GM21529 (cell line): ENCODE measurements around the gene ST3GAL6.

Experiments
- ATAC-seq: cut with Tn5 transposase; IDR thresholded peaks from one replicate; pipeline ENCODE4 v1.9.1; 2021; ENCODE audit not compliant: unreplicated experiment

Gene ST3GAL6

DNA sequence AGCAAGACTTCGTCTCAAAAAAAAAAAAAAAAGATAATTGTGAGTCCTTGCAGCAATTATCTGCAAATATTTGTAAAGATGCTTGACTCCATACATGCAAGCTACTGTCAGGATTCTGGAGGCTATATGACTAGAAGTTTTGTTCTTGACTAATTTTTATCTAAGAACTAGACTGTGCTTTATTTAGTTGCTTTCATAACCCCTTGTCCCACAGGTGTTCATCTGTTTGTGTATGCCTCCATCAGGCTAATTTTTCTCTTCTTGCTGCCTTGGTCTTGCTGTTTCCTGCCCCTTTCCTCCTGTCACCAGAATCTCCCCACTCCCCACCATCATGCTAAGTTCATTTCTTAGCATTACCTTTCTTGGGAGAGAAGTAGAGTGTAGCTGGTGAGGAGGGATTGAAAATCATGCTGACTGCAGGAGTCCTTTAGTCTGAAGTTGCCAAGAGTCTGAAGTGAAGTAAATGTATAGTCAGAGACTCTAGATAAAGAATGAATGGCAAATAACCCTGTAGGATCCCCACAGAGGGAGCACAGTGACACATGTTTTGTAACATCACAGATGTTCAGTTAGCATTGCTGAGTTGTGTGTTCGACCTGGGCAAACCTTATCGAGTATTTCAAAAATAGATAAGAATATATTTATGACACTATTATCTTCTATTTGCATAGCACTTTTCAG is 12.5 kb downstream of the ST3GAL6 start:
- no peak for ATAC-seq

DNA sequence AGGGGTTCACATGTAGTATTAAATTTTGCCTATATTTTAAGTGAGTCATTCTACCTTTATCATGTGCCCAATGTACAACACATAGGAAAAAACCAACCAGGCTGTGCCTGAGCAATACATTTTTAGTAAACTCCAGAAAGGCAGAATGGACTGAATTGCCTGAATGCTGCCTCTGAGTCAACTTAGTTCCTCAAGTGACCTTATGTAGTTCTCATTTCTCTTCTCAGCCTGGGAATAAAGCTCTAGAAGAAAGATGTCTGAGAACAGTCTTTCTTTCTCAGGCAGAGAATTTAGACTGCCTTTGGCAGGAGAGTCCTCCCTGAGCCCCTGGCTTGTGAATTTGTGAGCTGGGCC is 13.0 kb downstream of the ST3GAL6 start:
- ATAC-seq, result no peak

DNA sequence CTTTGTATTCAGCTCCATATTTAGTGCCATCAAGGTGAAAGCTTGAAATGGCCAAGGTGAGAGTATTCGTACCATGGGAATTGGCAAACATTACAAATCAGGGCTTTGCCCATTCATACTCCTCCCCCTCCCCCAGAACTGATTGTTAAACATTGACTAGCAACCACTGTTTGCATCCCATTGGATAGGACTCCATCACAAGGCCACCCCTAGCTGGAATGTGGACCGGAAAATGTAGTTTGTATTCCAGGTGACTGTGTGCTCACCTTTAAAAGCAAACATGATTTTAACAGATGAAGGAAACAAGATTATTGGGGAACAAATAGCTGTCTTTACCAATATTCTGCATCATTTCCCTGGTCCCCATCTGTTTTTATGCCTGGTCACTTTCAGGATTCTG is 14.1 kb downstream of the ST3GAL6 start:
- no peak for ATAC-seq

DNA sequence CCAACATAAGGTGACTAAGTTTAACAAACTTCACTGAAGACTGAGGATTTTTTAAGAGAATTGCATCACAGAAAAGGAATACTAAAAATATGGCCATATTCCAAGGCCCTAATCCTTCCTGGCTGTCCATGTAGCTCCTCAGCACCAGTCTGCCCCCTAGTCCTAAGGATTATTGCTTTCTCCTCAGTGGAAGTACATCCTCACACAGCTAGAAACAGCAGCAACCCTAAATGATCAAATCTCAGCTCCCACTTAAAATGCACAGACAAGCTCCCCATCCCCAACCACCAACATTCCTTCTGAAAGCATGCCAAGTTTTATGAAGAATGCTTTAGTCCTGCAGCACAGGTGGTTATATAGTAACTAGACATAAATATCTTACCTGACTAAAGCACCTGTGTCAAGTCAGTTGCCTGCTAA is 14.7 kb downstream of the ST3GAL6 start:
- no peak for ATAC-seq

DNA sequence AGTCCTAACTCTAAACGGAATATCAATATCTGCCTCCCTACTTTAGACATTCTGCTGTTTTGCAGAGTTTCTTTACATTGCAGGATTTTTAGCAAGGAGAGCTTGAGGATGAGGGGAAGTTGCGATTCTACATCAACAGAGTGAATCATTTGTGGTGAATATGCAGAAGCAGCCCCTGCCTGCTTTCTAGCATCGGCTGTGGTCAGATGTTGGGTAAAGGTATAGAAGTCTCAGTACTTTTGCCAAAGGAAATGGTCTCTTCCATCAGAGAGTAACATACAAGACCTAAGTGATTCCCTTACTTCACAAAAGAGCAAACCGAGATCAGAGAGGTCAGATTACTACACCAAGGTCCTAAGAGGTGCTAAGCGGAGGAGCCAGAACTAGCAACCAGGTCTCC is 15.2 kb downstream of the ST3GAL6 start:
- no peak for ATAC-seq

DNA sequence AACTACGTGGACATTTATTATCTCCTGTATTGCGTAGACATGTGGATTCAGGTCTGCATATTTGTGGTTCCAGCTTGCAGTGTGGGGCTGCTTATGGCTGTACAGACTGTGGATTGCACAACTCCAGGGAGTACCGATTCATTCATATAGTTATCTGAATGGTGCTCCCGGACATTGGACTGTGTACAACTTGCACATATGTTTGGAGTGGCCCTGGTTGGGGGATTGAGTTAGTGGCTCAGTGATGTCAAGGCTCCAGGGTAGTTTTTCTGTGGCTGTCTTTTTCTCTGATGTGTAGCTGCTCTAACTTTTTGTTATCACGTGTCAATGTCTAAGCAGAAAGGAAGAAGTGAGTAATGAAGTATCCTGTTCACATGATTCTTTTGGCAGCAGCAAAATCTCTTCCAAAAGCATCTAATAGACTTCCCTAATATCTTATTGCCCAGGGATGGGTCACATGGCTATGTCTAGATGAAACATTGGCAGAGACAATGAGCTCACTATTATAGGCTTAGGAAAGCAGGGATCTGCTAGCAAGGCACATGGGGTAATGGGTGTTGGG is 15.8 kb downstream of the ST3GAL6 start:
- ATAC-seq, result no peak

DNA sequence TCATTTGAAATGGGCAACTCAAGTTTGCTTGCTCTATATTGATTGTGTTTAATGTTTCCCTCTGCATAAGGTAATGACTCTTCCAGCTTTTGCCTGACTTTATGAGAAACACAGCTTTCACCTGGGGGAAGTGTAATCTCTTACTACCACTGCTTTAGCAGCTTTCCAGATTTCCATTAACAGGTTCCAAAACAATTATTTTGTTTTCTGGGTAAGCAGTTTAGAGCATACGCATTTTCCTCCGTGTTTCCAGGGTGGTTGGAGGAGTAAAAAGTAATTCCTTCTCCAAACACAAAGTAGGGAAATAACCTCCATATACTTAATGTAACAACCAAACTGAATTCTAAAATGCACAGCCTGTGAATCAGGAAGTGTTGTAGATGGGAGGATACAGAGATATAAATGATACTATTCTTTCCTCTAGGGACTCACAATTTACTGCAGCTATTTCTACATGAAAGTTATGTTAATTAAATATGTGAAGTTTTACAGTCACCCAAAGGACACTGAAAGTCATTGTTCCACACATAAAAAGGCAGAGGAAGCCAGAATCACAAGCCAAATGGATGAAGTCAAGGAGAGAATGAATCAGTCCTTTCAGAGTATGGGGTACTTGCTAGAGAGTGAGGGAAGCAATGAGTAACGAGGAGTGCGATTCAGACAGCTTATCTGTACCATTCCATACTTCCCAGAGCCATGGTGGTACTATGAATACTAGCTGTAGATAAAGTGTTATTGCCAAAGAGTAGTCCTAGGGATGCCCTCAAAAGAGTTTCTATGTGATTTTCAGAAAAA is 16.6 kb downstream of the ST3GAL6 start:
- ATAC-seq, result no peak

DNA sequence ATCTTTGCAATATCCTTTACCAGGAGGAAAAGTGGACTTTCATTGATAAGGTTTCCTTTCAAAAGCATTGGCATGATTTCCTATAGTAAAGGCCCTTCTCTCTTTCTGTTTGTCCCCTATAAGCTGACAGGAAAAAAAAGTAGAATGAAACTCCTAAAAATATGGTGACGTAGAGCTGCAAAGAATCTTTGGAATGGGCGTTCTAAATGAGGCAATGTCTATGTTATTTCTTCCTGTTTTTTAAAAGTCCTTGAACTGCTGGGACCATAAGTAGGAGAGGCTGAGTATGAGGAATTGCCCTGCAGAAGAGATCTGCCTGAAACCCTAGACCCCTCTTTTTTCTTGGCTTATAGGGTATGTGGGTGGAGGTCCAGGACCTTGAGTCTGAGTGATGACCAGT is 17.2 kb downstream of the ST3GAL6 start:
- ATAC-seq, result no peak

DNA sequence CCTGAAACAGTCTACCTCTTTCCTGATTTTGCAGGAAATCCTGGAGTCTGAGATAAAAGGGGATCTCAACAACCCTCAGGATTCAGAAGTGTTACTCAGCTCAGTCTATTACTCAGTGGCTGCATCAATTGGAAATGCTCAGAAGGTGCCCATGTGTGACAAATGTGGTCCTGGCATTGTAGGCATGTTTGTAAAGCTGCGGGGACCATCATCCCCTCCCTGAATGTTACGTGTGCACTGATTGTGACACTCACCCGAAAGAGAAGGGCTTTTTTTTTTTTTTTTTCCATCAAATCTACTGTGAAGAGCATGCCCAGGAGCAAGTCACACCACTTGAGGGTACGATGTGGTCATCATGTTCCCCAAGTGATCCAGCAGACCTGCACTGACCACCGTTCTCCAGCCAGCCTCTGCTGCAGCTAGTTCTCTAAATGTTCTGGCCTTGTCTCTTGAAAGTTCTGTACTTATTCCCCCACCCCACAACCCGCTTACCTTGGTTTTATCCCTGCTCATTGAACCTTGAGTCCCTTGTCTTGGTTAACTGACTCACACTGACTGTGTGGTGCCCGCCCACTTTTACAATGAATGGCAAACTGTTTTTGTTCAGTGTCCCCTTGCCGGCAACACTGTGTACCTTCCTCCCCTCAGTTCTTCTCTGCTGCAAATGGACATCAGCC is 19.8 kb downstream of the ST3GAL6 start:
- ATAC-seq, result no peak

DNA sequence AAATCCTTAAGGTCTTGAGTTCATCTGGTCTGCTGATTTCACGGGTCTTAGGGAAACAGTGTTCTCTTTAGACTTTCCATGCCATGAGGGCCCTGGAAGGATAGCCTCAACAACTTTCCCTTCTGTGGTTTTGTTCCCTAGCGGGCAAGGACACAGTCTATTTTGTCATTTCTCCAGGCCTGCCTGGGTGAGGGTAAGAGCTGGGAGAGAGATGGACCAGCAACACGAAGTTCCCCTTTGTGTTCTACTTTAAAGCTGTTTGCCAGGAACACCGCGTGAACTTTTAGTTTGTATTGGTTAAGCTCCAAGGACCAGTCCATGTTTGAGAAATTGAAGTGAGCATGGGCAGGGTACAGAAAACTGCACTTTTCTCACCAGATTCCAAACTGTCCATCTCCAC is 20.9 kb downstream of the ST3GAL6 start:
- ATAC-seq, result no peak

DNA sequence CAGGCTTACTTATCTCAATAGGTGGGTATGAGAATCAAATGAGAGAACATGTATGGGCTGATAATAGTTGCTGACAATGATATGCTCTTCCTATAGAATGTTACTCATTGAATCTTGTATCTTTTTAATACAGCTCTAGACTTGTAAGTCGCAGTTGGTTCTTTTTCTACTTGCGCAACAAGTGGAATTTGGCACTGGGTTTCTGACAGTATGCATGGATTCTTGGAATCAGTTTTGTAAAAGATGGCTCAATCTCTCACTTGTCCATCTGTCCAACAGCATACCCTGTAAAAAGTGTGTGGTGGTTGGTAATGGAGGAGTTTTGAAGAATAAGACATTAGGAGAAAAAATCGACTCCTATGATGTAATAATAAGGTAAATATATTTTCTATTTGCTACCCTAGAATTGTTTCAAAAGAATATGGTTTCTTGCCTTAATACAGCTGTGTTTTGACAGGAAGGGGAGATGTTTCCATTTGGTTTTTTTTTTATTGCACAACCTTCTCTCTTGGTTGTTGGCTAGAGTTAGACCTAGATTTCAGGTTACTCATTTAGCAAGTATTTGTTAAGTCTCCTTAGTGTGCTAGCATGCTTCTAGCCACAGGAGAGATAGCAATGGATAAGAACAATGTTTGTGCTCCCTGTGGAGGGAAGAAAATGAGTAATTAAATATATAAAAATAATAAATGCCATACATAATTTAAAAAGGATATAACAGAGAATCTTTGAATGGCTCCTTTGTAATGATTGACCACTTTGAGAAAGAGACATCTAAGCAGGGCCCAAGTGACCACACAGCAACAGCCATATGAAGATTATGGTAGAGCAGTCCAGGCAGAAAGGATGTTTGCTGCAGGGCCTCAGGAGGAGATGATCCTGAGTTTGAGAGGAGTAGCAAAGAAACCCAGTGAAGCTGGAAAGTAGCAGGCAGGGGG is 21.8 kb downstream of the ST3GAL6 start:
- no peak for ATAC-seq

DNA sequence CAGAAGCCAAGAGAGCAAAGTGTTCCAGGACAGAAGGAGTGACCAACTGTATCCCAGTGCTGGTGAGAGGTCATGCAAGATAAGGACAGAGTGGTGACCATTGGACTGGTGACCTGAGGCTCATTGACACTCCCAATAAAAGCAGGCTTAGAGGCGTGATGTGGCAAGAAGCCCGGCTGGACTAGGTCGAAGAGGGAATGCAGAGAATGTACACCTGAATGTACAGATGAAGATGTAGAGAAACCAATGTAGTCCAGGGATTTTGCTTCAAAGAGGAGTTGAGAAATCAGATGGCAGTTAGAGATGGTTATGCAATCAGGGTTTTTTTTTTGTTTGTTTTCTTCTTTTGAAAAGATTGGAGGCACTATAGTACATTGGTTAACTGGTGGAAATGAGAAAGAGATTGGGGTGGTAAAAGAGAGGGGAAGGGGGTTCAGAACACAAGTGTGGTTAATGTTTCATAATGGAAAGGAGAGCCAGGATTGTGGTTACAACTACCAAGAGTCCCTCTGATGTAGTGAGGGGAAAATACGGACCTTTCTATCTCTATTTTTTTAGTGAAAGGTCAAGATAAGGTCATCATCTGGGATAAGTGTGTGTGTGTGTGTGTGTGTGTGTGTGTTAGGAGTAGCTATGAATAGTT is 23.3 kb downstream of the ST3GAL6 start:
- no peak for ATAC-seq

DNA sequence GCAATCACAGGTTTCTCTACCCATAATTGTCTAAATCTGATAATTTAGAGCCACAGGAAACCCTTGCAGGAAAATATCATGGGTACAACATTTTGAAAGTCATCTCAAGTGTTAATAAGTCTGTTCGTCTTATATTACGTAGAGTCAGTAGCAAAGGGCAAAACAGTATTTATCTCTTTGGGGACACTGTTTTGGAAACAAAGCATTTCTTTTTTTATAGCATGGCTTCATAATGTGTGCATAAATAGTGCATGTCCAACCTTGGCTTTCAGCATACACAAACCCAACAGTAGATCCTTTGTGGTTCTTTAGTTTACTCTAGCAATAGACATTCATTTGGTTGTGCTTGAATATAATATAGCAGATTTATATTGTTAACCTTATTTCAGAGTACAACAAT is 24.0 kb downstream of the ST3GAL6 start:
- ATAC-seq, result no peak

DNA sequence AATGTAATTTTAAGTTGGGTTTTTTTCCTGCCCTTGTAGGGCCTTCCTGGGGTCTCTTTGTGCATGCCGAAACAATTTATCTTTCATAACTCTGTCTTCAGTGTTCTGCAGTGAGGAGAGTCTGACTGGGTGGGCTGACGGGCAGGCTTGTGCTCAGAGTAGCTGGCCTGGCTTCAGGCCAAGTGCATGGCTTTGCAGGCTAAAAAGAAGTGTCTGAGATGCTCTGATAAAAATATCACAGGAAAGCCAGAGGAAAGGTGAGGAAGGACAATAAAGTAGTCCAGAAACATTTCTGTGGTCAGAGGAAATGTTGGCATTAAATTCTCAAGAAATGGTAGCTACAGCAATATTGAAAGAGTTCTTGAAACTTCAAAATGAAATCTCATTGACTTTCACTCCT is 25.5 kb downstream of the ST3GAL6 start:
- ATAC-seq, result no peak

DNA sequence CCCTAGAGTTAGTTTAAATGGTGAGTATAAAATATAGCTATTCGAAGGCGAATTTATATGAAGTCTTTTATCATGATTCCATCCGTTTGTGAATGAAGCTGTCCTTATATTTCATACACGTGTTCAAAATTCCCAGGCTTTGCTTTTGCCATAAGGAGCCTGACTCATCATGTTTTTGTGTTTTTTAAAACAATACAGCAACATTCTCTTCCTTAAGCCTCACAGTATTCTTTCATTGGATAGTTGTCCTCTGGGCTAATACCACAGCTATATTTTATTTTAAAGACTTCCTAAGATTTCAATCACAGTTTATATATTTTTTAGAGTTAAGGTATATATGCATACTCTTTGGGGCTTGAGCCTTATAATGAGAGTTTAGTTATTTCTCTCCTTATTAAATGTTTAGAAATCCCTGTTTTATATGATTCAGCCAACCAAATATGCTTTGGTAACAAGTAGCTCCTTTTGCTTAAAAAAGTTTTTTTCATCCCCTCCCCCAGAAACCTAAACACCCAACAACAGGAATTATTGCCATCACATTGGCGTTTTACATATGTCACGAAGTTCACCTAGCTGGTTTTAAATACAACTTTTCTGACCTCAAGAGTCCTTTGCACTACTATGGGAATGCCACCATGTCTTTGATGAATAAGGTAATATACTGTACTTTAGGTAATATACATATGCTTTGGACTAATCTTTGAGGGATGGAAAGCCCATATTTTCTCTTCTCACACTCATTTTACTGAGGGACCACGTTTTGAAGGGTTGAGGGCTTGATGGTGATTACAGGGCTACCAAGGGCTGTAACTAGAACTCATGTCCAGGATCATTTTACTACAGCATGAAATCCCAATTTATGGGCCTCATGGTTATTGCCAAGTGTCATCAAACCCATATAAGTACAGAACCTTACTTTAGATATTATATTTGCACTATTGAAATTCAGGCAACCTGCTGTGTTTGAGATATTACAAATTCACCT is 28.5 kb downstream of the ST3GAL6 start:
- ATAC-seq, result no peak

DNA sequence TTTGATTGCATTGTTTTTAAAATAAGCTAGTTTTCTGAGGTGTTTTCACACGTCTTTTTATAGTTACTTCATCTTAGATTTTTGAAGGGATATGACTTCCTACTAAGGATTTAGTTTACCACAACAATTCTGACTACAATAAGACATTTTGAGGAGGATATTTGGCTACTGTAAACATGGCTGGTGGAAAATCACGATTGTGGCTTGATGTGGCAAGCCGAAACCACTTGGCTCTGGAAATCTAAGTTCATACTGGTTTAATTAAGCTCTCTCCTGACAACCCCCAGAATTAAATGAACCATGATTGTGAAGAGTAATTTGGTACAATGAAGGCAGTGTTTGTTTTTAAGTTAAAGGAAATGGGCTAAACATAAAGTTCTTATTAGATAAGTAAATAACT is 30.8 kb downstream of the ST3GAL6 start:
- ATAC-seq, result no peak

DNA sequence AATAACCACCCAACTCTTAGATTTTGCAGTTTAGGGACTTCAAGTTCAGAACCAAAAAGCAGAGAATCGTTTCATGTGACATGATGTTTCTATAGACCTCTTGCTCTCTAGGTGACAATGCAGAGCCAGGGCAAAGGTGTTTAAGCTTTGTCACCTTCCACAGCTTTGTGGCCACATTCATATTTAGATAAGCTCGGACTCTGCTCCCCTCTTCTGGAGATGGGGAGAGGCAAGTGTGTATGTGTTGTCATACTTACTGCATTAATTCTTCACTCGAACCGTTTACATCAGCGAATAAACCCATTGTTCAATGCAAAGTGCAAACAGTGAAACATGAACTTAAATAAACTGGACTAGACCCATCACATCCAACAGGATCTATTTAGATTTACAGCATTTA is 33.2 kb downstream of the ST3GAL6 start:
- ATAC-seq, result no peak

DNA sequence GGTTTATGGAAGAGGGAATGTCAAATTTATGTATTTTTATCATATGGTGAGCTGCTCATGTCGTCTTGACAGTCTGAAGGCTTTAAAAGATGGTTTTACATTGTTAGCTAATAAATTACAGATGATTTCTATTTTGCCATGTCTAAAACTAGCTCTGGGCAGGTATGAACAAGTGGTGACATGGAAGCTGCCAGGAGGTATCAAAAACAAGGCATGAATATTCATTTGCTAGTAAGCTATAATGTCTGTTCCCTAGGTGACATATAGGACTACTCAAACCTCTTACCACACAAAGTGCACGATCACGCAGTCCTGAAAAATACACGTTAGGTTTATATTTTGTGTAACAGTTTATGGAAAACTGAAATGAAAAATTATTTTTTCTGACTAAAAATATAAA is 34.8 kb downstream of the ST3GAL6 start:
- ATAC-seq, result no peak

DNA sequence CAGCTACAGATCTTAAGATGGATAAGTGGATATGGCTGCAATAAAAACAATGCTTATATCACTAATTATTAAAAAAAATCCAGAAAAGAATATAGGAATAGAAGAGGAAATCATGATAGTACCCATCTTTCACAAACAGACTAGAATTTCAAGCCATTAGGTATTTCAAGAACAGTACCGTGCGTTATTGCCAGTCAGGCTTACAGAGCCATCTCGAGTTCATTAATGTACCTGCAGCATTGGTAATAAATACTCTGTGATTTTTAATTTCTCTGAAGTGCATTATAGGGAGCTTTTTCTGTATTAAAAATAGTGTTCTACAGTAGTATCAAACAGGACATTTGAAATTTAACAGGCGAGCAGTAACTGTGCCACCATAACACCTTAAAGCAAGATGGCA is 35.7 kb downstream of the ST3GAL6 start:
- no peak for ATAC-seq
